ENCODE data around the gene STAT2.
"Not testable (repeated sequence)": the region's sequence is repeated elsewhere in the genome, so short reads cannot be mapped to it uniquely, and the experiment has no call there.

STAT2 gene

DNA sequence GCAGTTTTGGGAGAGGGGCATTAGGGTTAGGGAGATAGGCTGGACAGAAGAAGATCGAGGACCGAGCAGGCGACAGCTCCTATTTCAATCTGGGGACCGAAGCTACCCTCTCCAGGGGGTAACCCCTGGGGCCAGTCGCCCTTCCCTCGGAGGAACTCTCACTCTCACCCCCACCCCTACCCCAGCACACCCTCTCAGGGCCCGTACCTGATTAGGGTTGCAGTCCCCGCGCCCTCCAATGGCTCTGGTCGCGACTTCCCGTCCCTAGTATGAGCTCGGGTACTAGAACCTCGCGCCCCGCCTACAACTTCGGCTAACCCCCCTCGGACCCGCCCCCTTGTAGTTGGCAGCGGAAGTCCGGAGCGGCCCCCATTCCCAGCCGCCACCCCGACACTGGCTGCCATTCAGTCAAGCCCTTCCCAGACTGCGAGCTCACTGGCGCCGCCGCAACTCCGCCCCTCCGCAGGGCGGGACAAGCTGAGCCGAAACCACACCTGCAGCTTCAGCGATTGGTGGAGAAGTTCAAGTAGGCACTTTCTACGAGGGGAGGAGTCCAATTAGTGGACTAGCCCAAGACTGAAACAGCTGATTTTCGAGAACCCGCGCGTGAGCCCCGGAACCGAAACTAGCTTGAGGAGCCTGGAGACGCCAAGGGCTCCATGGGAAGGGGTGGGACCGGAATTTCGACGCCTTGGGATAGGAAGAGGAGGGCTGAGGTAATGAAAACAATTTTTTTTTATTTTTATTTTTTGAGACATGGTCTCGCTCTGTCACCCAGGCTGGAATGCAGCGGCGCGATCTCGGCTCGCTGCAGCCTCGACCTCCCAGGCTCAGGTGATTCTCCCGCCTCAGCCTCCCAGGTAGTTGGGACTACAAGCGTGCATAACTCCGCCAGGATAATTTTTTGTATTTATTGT, at the start of gene STAT2:
Gene STAT2 (minus strand): TSS at position 257 of the 917 bp plus-strand sequence. CDS start 3,536 bp downstream, outside the sequence.
- DNase-seq = peak; percentile 100

DNA sequence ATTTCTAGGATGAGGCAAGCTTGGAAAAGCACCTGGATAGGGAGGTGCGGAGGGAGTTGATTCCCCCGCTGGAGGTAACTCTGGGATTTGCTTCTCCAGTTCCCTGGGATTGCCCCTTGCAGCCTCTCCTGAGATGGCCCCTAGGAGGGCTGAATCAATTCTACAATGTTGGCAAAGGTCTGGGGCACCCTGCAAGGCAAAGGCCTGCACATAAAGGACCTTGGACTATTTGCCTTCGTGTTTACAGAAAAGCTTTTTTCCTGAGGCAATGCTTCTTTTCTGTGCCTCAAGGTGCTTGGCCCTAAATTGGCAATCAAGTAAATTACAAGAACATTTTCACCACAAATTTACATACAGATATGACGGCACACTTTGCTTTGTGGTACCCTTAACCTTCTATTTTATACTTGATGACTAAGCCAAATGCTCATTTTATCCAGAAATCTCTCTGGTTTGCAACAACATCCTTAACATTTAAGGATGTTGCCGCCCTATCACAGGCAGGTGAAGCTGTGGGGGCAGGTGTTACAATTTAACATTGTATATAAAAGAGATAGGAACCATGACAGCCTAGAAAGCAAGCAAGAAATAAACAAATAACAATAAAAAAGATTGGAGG, 49.0 kb upstream of the STAT2 start:
- no peak for DNase-seq

DNA sequence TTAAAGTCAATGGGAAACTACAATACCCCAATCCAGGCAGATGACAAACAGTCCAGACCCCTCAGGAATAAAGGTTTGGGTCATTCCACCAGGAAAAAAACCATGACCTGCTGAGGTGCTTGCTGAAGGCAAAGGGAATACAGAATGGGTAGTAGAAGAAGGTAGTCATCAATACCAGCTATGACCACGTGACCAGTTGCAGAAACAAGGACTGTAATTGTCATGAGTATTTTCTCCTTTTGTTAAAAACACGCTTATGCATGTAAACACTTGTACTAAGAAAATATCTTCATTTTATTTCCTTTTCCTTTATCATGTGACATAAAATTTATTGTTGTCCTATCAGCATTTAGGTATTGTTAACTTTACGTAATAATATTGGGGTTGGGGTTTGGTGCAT, 44.3 kb upstream of the STAT2 start:
- DNase-seq = not testable (repeated sequence)

DNA sequence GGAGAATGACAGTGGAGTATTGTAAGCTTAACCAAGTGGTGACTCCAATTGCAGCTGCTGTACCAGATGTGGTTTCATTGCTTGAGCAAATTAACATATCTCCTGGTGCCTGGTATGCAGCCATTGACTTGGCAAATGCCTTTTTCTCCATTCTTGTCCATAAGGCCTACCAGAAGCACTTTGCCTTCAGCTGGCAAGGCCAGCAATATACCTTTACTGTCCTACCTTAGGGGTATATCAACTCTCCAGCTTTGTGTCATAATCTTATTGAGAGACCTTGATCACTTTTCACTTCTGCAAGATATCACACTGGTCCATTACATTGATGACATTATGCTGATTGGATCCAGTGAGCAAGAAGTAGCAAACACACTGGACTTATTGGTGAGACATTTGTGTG, 41.7 kb upstream of the STAT2 start:
- DNase-seq = not testable (repeated sequence)

DNA sequence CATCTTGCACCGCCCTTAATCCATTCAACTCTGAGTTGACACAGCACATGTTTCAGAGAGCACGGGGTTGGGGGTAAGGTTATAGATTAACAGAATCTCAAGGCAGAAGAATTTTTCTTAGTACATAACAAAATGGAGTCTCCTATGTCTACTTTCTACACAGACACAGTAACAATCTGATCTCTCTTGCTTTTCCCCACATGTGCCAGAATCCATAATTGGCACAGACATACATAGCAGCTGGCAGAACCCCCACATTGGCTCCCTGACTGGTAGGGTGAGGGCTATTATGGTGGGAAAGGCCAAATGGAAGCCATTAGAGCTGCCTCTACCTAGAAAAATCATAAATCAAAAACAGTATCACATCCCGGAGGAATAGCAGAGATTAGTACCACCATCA, 41.2 kb upstream of the STAT2 start:
- DNase-seq = not testable (repeated sequence)

DNA sequence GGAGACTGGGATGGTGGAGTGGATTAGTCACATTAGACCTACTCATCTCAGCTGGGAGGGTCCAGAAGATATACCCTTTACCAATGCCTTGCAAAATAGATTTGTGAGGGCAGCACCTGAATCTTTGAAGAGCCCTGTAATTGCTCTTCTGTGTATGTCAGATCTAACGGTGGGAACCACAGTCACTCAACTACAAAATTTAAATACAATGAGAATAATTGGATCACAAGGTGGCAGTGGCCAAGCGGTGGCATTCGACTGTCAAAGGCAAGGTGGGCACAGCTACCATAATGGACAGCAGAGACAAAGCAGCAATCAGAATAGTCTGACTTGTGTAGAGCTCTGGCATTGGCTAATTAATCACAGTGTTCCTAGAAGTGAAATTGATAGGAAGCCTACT, 39.6 kb upstream of the STAT2 start:
- DNase-seq = not testable (repeated sequence)

DNA sequence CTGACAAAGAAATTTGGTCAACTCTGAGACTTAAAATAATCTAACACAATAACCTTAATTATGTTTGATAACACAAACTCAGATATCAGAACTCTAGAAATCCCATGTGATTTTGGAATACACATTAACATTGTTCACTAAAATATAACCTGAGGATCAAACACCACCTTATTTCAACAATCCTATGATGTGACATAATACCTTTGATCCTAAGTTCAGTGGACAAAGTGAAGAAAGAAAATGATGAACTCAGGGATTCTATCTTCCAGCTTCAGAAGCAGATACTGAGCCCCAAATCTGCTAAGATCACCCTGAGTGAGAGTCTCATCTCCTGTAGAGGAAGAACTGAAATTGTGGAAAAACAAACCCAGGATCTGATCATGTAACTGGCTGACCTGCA, 38.4 kb upstream of the STAT2 start:
- no peak for DNase-seq

DNA sequence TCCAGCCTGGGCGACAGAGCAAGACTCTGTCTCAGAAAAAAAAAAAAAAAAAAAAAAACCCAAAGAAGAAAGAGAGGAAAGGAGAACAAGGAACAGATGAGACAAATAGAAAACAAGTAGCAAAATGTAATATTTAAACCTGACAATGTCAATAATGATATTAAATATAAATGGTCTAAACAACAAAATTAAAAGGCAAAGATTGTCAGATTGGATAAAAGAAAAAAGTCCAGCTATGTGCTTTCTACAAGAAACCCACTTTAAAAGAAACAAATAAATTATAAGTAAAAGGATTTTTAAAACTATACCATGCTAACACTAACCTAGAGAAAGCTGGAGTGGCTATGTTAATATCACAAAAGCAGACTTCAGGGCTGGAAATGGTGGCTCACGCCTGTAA, 32.4 kb upstream of the STAT2 start:
- no peak for DNase-seq

DNA sequence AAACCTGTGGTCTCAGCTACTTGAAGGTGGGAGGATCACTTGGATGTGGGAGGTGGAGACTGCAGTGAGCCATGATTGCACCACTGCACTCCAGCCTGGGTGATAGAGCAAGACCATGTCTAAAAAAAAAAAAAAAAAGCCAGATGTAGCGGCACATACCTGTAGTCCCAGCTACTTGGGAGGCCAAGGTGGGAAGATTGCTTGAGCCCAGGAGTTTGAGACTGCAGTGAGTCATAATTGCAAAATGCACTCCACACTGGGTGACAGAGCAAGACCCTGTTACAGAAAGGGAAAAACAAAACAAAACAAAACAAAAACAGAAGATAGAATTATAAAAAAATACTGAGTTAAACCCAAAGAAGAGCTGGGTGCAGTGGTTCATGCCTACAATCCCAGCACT, 31.8 kb upstream of the STAT2 start:
- DNase-seq = no peak

DNA sequence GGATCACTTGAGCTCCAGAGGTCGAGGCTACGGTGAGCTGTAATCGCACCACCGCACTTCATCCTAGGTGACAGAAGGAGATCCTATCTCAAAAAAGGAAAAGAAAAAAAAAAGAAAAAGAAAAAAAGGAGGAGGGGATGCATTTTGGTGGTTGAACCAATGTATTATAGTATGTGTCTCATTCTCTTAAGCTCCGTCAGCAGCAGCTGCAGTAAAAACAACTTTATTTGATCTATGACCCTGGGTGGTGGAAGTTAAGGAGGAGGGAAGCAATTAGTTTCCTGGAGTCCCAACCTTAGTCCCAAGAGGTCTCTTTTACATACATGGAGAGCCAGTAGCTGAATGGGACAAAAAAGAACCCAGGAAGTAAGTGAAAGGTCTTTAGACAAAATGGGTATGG, 29.5 kb upstream of the STAT2 start:
- no peak for DNase-seq

DNA sequence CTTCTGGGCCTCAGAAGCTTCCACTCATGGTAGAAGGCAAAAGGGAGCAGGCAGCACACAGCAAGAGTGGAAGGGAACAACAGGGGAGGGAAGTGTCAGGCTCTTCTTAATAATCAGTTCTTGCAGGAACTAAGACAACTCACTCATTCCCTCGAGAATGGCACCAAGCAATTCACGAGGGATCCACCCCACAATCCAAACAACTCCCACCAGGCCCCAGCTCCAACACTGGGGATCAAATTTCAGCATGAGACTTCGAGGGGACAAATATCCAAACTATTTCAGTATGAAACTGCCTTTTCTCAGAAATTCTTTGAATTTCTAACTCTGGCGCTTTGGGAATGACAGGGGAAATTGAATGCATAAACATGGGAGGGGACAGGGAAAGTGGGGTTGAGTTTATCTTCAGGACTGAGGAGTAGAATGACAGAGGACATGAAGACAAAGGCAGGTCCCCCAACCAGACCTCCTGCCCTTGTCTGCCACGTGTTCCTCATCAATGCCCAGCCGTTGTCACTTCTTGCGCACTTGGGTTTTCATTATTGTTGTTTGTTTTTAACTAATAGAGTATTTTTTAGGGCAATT, 27.3 kb upstream of the STAT2 start:
- no peak for DNase-seq

DNA sequence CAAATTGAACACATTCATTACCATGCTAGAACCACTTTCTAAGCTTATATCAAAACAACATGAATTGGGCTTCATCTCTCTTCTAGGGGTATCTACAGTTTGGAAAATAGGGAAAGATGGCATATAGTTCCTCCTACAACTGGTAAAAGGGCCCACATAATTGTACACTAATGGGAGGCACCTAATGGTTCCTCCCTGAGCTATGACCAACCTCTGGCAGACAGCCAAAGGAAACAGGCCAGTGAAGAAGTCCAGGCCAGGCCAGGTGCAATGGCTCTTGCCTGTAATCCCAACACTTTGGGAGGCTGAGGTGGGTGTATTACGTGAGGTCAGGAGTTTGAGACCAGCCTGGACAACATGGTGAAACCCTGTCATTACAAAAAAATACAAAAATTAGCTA, 26.0 kb upstream of the STAT2 start:
- no peak for DNase-seq

DNA sequence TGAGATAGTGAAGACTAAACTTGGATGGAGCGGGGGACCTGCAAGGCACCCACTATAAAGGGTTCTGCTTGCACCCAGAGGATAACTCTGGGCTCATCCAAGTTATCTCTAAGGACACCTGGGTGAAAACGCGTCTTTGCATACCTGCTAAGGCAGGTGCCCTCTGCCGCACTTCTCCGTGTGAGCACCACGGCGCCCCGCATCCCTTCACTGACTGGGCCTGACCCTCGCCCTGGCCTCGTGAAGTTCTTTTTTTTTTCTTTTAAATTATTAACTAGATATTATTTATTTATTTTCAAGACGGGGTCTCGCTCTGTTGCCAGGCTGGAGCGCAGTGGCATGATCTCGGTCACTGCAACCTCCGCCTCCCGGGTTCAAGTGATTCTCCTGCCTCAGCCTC, 22.7 kb upstream of the STAT2 start:
- DNase-seq = no peak

DNA sequence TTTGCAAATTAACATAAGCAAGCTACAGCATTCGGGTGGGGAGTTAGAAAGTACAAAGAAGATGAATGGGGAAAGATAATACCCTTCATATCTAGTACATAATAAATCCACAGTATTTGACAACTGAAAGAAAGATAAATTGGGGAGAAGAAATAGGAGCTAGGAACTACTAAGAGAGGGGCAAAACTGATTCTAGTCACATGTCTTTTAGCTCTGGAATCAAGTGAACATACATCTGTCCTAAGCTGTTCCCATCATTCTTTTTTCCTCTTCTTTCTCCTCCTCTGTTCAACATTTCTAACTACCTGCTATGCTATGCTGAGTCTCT, 18.0 kb upstream of the STAT2 start:
- no peak for DNase-seq

DNA sequence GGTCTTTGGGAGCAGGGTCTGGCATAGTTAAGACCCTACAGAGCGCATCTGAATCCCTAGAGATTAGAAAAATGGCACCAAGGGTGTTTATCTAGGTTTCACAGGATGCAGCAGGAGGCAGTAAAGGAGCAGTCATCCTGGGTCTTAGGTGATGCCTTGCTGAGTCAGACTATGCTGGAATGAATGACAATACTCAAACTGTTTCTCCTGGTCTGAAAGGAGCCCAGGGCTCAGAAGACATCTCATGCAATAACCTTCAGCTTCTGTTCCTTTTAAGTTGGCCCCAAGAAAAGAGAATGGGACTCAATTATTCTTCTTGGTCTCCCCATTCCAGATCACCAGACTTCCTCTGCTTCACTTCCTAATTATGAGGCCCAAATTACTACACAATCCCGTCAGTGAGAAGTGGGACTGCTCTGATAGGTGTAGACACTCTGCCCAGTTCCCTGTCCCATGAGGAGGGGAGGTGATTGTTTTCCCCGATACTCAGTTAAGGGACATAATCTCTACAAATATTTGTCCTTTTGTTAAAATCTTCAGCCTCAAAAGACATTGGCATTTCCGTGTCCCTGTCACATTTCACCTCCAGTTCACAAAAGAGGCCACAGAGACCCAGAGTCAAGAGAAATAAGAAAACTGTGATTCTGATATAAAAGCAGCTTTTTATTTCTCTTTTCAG, 17.5 kb upstream of the STAT2 start:
- no peak for DNase-seq

DNA sequence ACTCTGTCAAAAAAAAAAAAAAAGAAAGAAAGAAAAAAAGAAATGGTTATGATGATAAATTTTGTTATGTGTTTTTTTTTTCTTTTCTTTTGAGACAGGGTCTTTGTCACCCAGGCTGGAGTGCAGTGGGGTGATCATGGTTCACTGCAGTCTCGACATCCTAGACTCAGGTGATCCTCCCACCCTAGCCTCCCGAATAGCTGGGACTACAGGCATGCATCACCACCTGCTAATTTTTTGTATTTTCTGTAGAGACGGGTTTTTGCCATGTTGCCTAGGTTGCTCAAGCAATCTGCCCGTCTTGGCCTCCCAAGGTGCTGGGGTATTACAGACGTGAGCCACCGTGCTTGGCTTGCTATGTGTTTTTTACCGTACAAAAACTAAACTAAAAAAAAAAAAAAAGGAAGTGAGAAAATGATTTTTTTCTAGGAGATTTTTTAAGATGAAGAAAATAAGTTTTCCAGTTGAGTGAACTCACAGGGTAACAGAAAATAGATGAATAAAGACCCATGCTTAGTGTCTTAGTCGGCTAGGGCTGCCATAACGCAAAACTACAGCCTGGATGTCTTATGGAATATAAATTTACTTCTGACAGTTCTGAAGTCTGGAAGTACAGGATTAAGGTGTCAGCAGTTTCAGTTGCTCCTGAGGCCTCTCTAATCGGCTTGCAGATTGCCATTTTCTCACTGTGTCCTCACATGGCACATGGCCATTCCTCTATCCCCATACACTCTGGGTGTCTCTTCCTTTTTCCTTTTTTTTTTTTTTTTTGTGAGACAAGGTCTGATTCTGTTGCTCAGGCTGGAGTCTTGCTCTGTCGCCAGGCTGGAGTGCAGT, 15.9 kb upstream of the STAT2 start:
- DNase-seq = no peak

DNA sequence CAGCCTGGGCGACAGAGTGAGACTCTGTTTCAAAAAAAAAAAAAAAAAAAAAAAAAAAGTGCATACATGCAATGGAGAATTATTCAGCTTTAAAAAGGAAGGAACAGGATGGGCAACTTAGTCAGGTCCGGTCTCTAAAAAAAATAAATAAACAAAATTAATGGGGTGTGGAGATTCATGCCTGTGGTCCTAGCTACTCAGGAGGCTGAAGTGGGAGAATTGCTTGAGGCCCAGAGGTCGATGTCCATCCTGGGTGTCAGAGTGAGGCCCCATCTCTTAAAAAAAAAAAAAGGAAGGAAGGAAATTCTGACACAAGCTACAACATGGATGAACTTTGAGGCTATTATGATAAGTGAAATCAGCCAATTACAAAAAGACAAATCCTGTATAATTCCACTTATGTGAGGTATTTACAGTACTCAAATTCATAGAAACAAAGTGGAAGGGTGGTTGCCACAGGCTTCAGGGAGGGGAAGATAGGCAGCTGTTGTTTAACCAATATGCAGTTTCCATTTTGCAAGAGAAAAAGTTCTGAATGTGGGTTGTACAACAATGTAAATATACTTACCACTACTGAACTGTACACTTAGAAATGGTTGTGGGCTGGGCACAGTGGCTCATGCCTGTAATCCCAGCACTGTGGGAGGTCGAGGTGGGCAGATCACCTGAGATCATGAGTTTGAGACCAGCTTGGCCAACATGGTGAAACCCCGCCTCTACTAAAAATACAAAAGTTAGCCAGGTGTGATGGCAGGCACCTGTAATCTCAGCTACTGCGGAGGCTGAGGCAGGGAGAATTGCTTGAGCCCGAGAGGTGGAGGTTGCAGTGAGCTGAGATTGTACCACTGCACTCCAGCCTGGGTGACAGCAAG, 15.1 kb upstream of the STAT2 start:
- no peak for DNase-seq

DNA sequence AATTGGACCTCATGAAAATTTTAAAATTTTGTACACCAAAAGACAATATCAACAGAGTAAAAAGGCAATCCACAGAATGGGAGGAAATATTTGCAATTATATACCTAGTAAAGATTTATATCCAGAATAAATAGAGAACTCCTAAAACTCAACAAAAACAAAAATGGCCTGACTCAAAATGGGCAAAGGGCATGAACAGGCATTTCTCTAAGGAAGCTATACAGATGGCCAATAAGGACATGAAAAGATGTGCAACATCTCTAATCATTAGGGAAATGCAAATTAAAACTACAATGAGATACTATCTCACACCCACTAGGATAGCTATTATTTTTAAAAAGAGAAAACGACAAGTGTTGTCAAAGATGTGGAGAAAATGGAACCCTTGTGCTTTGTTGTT, 13.6 kb upstream of the STAT2 start:
- no peak for DNase-seq

DNA sequence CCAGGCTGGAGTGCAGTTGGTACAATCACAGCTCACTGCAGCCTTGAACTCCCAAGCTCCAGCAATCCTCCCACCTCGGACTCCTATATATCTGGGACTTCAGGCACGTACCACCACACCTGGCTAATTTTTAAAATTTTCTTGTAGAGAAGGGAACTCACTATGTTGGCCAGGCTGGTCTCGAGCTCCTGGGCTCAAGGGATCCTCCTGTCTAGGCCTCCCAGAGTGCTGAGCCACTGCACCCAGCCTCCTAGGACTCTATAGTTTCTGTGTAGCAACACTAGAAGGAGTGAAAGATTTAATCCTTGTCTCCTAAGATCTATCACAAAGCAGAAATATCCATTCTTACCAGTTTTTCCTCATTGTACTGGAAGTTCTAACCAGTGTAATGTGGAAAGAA, 7.0 kb upstream of the STAT2 start:
- no peak for DNase-seq

DNA sequence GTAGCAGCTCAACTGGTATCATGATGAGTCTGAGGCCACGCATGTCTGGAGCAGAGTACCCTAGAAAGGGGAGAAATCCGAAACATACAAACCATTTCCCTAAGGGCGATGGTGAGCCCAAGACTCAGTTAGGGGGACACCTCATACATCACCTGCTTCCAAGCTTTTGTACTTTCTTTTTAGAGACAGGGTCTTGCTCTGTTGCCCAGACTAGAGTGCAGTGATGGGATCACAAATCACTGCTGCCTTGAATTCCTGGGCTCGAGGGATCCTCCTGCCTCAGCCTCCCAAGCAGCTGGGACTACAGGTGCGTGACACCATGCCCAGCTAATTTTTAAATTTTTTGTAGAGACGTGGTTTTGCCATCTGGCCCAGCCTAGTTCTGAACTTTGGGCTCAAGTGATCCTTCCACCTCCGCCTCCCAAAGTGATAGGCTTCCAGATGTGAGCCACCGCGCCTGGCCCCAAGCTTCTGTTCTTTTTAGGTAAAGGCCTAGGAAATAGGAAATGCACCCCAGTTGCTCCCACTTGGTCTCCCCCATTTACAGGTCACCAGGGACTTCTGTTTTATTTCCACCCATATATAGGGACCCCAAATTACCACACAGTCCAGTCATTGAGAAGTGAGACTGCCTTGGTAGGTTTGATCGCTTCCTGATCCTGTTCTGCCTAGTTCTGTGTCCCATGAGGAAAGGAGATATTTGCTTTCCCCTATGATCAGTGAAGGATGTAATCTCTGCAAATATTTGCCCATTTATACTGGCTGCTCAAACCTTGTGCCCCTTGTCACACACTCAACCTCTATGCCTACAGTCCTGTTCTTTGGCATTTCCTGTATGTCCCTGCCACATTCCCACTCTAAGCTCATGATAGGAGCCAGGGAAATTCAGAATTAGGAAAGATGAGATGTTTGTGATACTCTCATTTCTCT, 2.5 kb upstream of the STAT2 start, which contains the start of gene APOF:
Gene APOF (minus strand): TSS at position 728 of the 930 bp plus-strand sequence. CDS start 112 bp downstream, at position 616.
- no peak for DNase-seq
